OCI-LY1 (cell line): ENCODE results near the gene LGR5.

Experiments
- H2AFZ ChIP-seq: fragments of 200-600 bp; sonication (generic), shearing (Covaris generic); 2 replicates; pipeline ENCODE4 v1.6.0; 2014; ENCODE audit warnings: antibody characterized with exemption, mild to moderate bottlenecking, low read length
- H3F3A ChIP-seq: fragments of 200-600 bp; sonication (generic), shearing (Covaris generic); 2 replicates; pipeline ENCODE4 v1.6.0; 2014; ENCODE audit warnings: mild to moderate bottlenecking, antibody characterized with exemption, low read length, moderate library complexity; ENCODE audit not compliant: insufficient read depth
- H3K27ac ChIP-seq: fragments of 200-600 bp; sonication (generic); 2 replicates; pipeline ENCODE4 v1.5.1; 2014; ENCODE audit warnings: low read length, mixed run types, mild to moderate bottlenecking, low read depth; ENCODE audit not compliant: poor library complexity, severe bottlenecking
- H3K27me3 ChIP-seq: fragments of 200-600 bp; sonication (generic); 2 replicates; pipeline ENCODE4 v1.6.0; 2014; ENCODE audit warnings: antibody characterized with exemption, mild to moderate bottlenecking, low read length, moderate library complexity; ENCODE audit not compliant: insufficient read depth
- H3K36me3 ChIP-seq: fragments of 200-600 bp; sonication (generic); 2 replicates; pipeline ENCODE4 v1.6.1; 2014; ENCODE audit warnings: mild to moderate bottlenecking, antibody characterized with exemption, low read length, moderate library complexity, mixed read lengths; ENCODE audit not compliant: insufficient read depth
- H3K4me1 ChIP-seq: fragments of 200-600 bp; sonication (generic); 2 replicates; pipeline ENCODE4 v1.5.1; 2014; ENCODE audit warnings: mild to moderate bottlenecking, low read length, moderate library complexity; ENCODE audit not compliant: insufficient read depth, severe bottlenecking
- H3K4me2 ChIP-seq: fragments of 200-600 bp; sonication (generic), shearing (Covaris generic); 2 replicates; pipeline ENCODE4 v1.6.1; 2014; ENCODE audit warnings: low read length
- H3K4me3 ChIP-seq: fragments of 200-600 bp; sonication (generic); 2 replicates; pipeline ENCODE4 v1.5.1; 2014; ENCODE audit warnings: low read length, low read depth, mild to moderate bottlenecking, mixed read lengths; ENCODE audit not compliant: poor library complexity, severe bottlenecking
- H3K79me2 ChIP-seq: fragments of 200-600 bp; shearing (Covaris generic); 2 replicates; pipeline ENCODE4 v1.6.1; 2016; ENCODE audit warnings: mixed run types, low read length, mixed read lengths; ENCODE audit not compliant: insufficient read depth
- H3K9ac ChIP-seq: fragments of 200-600 bp; sonication (generic), shearing (Covaris generic); 2 replicates; pipeline ENCODE4 v1.6.1; 2014; ENCODE audit warnings: mild to moderate bottlenecking, low read length, mixed read lengths
- H3K9me2 ChIP-seq: fragments of 200-600 bp; sonication (generic), shearing (Covaris generic); 2 replicates; pipeline ENCODE4 v1.6.1; 2014; ENCODE audit warnings: low read depth, mild to moderate bottlenecking, low read length, mixed read lengths
- H3K9me3 ChIP-seq: fragments of 200-600 bp; shearing (Covaris generic); 2 replicates; pipeline ENCODE4 v1.6.1; 2014; ENCODE audit warnings: low read length, mixed read lengths
- H4K20me1 ChIP-seq: fragments of 200-600 bp; sonication (generic), shearing (Covaris generic); 2 replicates; pipeline ENCODE4 v1.6.0; 2016; ENCODE audit warnings: mild to moderate bottlenecking, low read length; ENCODE audit not compliant: insufficient read depth
- CTCF ChIP-seq: fragments of 200-600 bp; sonication (generic), shearing (Covaris generic); IDR thresholded peaks from 2 replicates; pipeline ENCODE4 v1.5.1; 2017; ENCODE audit warnings: mild to moderate bottlenecking, antibody characterized with exemption, low read length, moderate library complexity, mixed read lengths
- EZH2 ChIP-seq: fragments of 200-600 bp; sonication (generic), shearing (Covaris generic); IDR thresholded peaks from 2 replicates; pipeline ENCODE4 v1.8.0; 2017; ENCODE audit warnings: borderline replicate concordance, mixed run types, mild to moderate bottlenecking, antibody characterized with exemption, low read length, moderate library complexity, mixed read lengths

LGR5 gene

GRCh38 chr12:71601546-71601945, 161.9 kb downstream of the LGR5 start:
- peaks cover 5% of the 10 kb centered on the region for H3K36me3 ChIP-seq
- no peak overlapping the region for H3K4me3 ChIP-seq
- no peaks in the 10 kb centered on the region for H3F3A ChIP-seq
- H3K27ac ChIP-seq = no peak overlapping the region
- no peaks in the 10 kb centered on the region for H3K4me1 ChIP-seq
- 0 out of 2 replicates have a peak, but pooled peaks cover 2% of the 10 kb centered on the region for H3K9me3 ChIP-seq
- no peaks in the 10 kb centered on the region for H3K79me2 ChIP-seq
- no peak overlapping the region for H2AFZ ChIP-seq
- H3K9ac ChIP-seq = no peak overlapping the region
- H3K4me2 ChIP-seq = no peak overlapping the region
- no peaks in the 10 kb centered on the region for H4K20me1 ChIP-seq
- TF ChIP-seq EZH2 (no peak), CTCF (no peak)
- H3K27me3 ChIP-seq = no peaks in the 10 kb centered on the region
- no peaks in the 10 kb centered on the region for H3K9me2 ChIP-seq

DNA sequence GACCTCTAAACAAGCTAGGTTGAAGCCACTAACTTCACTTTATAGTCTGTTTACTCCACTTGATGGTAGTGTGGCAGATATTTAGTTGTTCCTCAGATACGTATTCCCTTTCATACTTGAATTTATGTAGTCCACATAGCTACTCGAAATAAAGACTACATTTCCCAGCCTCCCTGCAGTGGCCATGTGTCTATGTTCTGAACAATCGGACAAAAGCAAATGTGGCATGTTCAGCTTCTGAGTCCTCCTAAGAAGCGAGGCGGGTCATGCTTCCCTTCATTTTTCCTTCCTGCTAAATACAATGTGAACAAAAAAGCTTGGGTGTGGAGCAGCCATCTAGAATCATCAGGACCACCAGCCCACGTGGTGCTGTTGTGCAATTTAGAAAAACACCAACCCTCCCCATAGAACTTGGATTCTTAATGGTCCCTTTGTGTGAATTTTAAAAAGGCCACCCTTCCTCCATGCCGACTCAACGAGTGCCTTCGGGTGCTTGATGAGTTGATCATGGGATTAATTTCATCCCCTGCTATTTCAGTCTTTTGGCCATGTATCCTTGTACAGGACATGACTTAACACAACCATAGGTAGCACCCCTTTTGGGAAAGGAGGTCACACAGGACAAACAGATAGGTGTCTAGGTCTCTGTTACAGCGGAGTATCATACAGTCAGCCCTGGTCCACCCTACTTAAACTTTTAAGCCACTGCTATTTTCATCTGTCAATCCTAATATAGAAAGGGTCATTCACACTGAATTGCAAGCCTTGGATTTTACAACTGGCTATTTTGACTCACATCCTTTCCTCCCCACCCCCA, 163.4 kb downstream of the LGR5 start:
- no peaks in the 10 kb centered on the region for H4K20me1 ChIP-seq
- no peaks in the 10 kb centered on the region for H3K9me2 ChIP-seq
- H3K4me2 ChIP-seq = no peak overlapping the region
- no peaks in the 10 kb centered on the region for H3K4me1 ChIP-seq
- H2AFZ ChIP-seq = no peak overlapping the region
- H3K27me3 ChIP-seq = no peaks in the 10 kb centered on the region
- no peaks in the 10 kb centered on the region for H3F3A ChIP-seq
- H3K4me3 ChIP-seq = no peak overlapping the region
- TF ChIP-seq EZH2 = no peak
- TF ChIP-seq CTCF = no peak
- H3K9ac ChIP-seq = no peak overlapping the region
- no peak overlapping the region for H3K27ac ChIP-seq
- peaks cover 19% of the 10 kb centered on the region for H3K36me3 ChIP-seq
- no peaks in the 10 kb centered on the region for H3K79me2 ChIP-seq
- H3K9me3 ChIP-seq = 0 out of 2 replicates have a peak, but pooled peaks cover 2% of the 10 kb centered on the region

DNA sequence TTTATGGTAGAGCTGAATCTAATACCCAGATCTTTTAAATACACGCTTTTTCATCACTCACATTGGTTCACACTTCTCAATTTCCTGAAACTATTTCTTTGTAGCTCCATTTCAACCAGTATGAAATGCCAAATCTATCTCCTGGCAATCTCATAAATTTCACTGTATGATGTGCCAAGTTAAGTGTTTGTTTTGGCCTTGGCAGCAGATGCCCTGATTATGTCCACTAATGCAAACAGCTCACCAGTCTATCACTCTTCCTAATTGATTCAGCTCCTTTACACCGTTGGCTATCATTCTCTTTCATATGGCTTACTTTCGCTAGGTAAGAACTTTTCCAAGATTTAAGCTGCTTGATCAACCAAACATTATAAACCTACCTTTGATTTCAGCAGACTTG, 165.4 kb downstream of the LGR5 start:
- TF ChIP-seq EZH2 (no peak), CTCF (no peak)
- H3K4me2 ChIP-seq = no peak overlapping the region
- peaks cover 37% of the 10 kb centered on the region for H3K36me3 ChIP-seq
- no peaks in the 10 kb centered on the region for H3F3A ChIP-seq
- H3K9me3 ChIP-seq = no peaks in the 10 kb centered on the region
- no peaks in the 10 kb centered on the region for H3K4me1 ChIP-seq
- H4K20me1 ChIP-seq = no peaks in the 10 kb centered on the region
- H3K27ac ChIP-seq = no peak overlapping the region
- no peak overlapping the region for H3K9ac ChIP-seq
- no peaks in the 10 kb centered on the region for H3K9me2 ChIP-seq
- no peaks in the 10 kb centered on the region for H3K27me3 ChIP-seq
- no peak overlapping the region for H3K4me3 ChIP-seq
- H2AFZ ChIP-seq = no peak overlapping the region
- no peaks in the 10 kb centered on the region for H3K79me2 ChIP-seq
